NB4 (cell line): Measurements from ENCODE around the gene ANO5.

Experiments used
- DNase-seq: peaks from one replicate; pipeline ENCODE4 v3.0.0; 2010; ENCODE audit warnings: low read depth
- H3K4me3 ChIP-seq: one replicate; pipeline ENCODE4 v1.5.1; 2011; ENCODE audit warnings: mild to moderate bottlenecking, low read depth, low read length, moderate library complexity
- CTCF ChIP-seq: IDR thresholded peaks from one replicate; pipeline ENCODE4 v1.5.1; 2012; ENCODE audit warnings: low read depth, low read length
- MYC ChIP-seq: IDR thresholded peaks from 2 replicates; pipeline ENCODE4 v1.6.1; 2011; ENCODE audit warnings: low read depth, low read length
- POLR2A ChIP-seq: IDR thresholded peaks from 2 replicates; pipeline ENCODE4 v1.6.1; 2011; ENCODE audit warnings: mild to moderate bottlenecking; ENCODE audit not compliant: insufficient read length; ENCODE audit errors: extremely low read depth
- TF ChIP-seq, protein P1 (sequence below): IDR thresholded peaks from 2 replicates; pipeline ENCODE4 v1.6.1; 2011; ENCODE audit warnings: low read depth, low read length

ANO5 gene

DNA sequence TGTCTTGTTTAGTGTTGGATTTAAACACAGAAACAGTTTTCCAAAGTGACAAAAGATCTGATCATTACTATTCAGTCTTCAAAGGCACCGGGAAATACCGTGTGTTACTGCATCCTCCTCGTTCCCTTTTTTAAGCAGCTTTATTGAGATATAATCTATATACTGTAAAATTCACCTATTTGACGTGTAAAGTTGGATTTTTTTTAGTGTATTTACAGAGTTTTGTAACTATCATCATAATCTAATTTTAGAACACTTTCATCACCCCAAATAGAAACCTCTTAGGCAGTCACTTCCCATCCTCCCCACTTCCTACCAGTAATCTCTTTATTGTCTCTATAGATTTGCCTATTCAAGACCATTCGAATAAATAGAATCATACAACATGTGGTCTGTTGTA lies 1.4 kb downstream of the ANO5 start:
- no peak overlapping the region for H3K4me3 ChIP-seq
- TF ChIP-seq CTCF (no peak), POLR2A (no peak), MYC (no peak)
- TF ChIP-seq, protein P1, sequence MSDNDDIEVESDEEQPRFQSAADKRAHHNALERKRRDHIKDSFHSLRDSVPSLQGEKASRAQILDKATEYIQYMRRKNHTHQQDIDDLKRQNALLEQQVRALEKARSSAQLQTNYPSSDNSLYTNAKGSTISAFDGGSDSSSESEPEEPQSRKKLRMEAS = no peak
- no peak for DNase-seq

- no peak overlapping the region for H3K4me3 ChIP-seq
- TF ChIP-seq POLR2A = no peak
- no peak for TF ChIP-seq MYC
- TF ChIP-seq, protein P1 = no peak
- no peak for TF ChIP-seq CTCF
- DNase-seq = no peak
Measured at GRCh38 chr11:22194907-22195306, 2.0 kb downstream of the ANO5 start.

DNA sequence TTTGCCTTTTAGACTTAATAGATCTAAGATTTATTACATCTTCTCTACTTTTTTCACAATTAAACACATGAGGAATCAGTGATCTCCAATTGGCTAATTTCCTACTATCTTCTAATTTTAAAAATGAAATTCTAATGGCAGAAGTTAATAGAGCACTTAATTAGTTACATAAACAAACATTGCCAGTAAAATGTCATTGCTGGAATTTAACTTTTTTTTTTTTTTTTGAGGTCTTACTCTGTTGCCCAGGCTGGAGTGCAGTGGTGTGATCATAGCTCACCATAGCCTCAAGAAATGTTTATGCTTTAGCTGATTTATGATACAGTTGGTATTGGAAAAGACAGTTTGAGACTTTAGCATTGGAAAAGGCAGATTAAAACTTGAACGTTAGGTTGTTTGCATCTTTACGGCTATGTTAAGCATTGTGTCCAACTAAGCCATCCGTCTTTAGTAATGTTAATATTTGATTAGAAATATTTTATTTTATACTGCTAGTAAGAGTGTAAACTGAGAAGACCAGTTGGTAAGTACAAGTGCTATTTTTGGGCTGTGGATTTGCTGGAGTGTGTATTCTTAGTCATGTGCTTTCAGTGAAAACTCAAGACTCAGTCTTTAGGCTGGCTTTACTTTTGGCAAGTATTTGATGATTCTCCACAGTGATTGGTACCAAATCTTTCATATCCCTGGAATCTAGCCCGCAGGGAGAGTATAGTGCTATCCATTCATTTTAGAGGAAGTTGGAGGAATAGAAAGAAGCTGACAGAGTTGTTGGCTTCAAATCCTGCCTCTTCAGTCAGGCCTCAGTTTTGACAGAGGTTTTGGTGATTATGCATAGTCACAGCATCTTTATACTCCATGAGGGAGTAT lies 4.5 kb downstream of the ANO5 start:
- no peak overlapping the region for H3K4me3 ChIP-seq
- DNase-seq = no peak
- TF ChIP-seq MYC (no peak), CTCF (no peak), POLR2A (no peak)
- TF ChIP-seq, protein P1 = no peak

GRCh38 chr11:22199243-22199642 lies 6.4 kb downstream of the ANO5 start:
- DNase-seq = no peak
- H3K4me3 ChIP-seq = no peak overlapping the region
- TF ChIP-seq, protein P1 = no peak
- TF ChIP-seq POLR2A (no peak), CTCF (no peak), MYC (no peak)

- no peak for DNase-seq
- TF ChIP-seq, protein P1 = no peak
- TF ChIP-seq MYC (no peak), POLR2A (no peak), CTCF (no peak)
Measured at GRCh38 chr11:22203281-22203680, 10.4 kb downstream of the ANO5 start.

GRCh38 chr11:22207162-22207561 lies 14.3 kb downstream of the ANO5 start:
- TF ChIP-seq POLR2A (no peak), CTCF (no peak), MYC (no peak)
- TF ChIP-seq, protein P1 = no peak
- no peak for DNase-seq
- no peak overlapping the region for H3K4me3 ChIP-seq

More at GRCh38 chr11:22203281-22203680, 10.4 kb downstream of the ANO5 start:
- H3K4me3 ChIP-seq = no peak overlapping the region
